ENCODE results near the gene NMRK1.
A peak's percentile ranks its signal among the peaks of the same experiment; 100 is the strongest.

Gene NMRK1

DNA sequence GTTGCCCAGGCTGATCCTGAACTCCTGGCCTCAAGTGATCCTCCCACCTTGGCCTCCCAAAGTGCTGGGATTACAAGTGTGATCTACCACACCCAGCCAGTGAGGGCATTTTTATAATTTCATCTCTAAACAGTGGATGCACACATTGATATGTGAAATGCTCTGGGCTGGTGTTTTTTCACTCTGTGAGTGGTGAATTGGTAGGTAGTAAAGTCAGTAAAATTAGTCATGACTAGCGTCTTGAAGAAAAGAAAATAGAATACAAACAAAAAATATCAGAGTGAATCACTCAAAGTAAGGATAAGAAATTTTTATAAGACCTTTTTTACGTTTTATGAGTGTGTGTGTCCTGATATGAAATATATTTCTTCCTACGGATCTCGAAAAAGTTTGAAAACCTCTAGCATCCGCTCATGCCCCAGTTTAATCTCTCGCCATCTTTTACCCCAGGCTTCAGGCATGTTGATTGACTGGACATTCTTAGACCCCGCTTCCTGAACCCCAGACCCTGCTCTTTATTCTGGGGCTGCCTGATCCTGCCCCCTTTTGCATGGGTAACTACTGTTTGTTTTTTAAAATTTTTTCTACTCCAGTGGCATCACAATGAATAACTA lies 14.3 kb upstream of the NMRK1 start:
- no peak for DNase-seq (ENCODE audit: low spot score)

- DNase-seq (ENCODE audit: low spot score), result no peak
Observed at GRCh38 chr9:75101004-75101588, 13.1 kb upstream of the NMRK1 start.

- DNase-seq (ENCODE audit: low spot score), result no peak
Observed at GRCh38 chr9:75096796-75097195, 8.8 kb upstream of the NMRK1 start.

DNA sequence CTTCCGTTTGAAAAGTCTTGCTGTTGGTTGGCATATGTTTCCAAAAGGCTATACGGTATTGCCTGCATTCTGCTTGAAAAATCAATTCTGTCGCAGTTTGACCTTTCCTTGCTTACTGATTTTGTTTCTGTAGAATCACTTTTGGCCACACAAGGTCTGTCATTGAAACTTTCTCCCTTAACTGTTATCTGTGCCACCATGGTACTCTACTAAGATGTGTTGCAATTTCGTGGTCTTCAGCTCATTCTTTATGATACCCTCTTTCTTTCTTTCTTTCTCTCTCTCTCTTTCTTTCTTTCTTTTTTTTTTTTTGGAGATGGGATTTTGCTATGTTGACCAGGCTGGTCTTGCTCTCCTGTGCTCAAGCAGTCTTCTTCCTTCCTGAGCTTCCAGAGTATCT lies 4.8 kb upstream of the NMRK1 start:
- no peak for DNase-seq (ENCODE audit: low spot score)

DNA sequence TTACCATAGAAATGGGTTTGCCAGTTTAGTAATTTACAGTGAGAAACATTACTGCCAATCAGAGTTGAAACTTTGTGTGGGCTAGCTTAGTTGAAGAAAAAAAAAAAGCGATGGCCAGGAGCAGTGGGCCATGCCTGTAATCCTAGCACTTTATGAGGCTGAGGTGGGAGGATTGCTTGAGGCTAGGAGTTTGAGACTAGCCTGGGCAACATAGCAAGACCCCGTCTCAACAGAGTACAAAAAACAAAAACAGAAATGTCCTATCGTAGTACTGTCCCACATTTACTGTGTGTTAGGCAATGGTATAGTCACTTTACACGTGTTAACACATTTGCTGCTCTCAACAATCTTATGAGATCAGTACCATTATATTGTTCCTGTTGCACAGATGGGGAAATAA lies 2.6 kb upstream of the NMRK1 start:
- DNase-seq (ENCODE audit: low spot score), result no peak

- no peak for DNase-seq (ENCODE audit: low spot score)
Observed at GRCh38 chr9:75089373-75089766, 1.4 kb upstream of the NMRK1 start.

- DNase-seq (ENCODE audit: low spot score), result peak; percentile 17
Observed at GRCh38 chr9:75088646-75089372, 854 bp upstream of the NMRK1 start.

DNA sequence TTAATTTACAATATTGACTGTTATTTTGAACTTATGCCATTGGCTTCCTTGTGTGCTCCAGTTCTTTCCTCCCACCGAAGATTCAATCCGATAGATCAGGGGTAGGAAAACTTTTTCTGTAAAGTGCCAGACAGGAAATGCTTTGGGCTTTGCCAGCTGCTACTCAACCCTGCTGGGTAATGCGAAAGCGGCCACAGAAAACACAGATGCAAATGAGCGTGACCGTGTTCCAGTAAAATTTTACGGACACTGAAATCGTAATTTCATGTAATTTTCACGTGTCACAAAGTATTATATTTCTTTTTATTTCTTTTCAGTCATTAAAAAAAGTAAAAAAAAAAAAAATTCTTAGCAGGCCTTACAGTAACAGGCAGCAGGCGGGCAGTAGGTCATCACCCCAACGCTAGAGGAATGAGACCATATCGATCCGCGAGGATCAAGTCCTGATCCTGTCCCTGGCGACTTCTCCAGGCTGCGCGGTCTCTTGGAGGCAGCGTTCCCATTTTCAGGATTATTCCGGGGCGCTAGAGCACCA lies 599 bp downstream of the NMRK1 start:
- peak; percentile 35 for DNase-seq (ENCODE audit: low spot score)

DNA sequence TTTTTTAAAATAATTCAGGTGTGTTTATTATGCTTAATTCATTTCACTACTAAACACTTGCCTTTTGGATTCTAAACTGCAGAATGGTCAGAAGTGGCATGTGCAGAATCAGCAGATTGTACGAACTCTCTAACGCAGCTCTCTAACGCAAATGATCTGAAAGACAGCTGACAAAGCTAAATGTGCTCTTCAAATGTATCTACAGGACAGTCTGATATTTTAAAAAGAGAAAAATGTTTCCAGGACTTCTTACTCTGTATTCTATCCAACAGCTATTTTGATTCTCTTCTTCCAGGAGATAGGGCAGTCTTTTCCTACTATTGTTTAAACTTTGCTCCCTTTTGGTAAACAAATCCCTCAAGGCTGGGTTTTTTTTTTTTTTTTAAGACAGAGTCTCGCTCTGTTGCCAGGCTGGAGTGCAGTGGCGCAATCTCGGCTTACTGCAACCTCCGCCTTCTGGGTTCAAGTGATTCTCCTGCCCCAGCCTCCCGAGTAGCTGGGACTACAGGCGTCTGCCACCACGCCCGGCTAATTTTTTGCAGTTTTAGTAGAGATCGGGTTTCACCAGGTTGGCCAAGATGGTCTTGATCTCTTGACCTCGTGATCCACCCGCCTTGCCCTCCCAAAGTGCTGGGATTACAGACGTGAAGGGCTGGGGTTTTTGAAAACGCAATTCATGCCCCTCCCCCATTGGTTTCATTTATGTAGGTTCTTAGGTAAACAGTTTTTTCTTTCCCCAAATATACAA lies 1.2 kb downstream of the NMRK1 start:
- no peak for DNase-seq (ENCODE audit: low spot score)

- no peak for DNase-seq (ENCODE audit: low spot score)
Observed at GRCh38 chr9:75085640-75086039, 2.3 kb downstream of the NMRK1 start.

- DNase-seq (ENCODE audit: low spot score), result no peak
Observed at GRCh38 chr9:75084081-75084672, 3.8 kb downstream of the NMRK1 start.

DNA sequence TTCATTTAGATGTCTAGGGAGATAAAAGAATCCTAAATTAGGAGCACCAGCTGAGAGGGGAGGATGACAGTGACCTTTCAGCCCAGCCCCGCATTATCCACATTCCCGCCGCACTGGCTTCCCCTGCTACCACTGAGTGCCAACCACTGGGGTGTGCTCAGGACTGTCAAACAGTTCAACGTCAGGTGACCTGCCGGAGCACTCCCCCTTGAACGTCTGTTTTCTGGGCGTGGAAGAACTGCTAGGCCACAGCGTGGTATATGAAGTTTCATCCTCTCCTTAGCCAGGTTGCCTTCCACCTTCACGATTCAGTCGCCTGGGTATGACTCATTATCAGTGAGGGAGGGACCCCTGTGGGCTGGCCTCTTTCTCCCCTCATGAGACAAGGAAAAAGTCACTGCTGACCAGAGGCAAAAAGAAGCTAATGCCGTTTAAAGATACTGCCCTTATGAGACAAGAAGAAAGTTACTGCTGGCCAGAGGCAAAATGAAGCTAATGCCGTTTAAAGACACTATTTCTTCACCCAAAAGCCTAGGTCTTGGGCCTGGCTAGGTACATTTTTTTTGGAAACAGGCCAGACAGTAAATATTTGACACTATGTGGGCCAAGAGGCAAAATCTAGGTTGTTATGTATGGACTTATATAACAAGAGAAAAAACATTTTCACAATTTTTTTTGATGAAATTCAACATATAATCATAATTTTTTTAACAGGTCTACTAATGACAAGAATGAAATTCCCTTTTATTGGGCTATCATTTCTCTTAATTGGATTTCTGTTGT lies 4.6 kb downstream of the NMRK1 start:
- no peak for DNase-seq (ENCODE audit: low spot score)

DNA sequence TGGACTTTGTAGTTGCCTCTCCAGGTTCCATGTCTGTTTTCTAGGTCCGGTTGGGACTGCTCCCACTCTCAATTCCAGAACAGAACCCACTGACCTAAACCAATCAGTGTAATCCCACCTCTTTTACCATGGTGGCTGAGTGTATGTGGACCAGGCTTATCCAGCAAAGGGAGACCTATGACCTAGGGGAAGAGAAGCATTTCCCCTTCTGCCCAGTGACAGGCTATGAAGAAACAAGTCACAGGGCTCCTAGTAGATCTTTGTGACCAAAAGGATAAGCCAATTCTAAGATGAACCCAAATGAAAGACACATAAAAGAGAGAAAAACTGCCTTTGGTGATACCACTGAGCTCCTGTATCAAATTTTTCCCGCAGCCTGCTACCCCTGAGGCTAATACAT lies 6.3 kb downstream of the NMRK1 start:
- DNase-seq (ENCODE audit: low spot score), result no peak

DNA sequence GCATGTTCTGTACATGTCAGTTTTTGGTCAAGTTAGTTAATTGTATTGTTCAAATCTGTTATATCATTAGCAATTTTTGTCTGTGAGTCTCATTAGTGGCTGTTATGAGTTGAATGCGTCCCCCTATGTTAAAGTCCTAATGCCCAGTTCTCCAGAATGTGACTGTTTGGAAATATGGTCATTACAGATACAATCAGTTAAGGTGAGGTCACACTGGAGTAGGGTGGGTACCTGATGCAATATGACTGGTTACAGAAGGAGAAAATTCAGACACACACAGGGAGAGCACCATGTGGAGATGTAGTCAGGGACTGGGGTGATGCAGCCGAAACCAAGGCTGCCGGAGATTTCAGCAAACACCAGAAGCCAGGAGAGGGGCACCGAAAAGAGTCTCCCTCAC lies 15.1 kb downstream of the NMRK1 start:
- no peak for DNase-seq (ENCODE audit: low spot score)

DNA sequence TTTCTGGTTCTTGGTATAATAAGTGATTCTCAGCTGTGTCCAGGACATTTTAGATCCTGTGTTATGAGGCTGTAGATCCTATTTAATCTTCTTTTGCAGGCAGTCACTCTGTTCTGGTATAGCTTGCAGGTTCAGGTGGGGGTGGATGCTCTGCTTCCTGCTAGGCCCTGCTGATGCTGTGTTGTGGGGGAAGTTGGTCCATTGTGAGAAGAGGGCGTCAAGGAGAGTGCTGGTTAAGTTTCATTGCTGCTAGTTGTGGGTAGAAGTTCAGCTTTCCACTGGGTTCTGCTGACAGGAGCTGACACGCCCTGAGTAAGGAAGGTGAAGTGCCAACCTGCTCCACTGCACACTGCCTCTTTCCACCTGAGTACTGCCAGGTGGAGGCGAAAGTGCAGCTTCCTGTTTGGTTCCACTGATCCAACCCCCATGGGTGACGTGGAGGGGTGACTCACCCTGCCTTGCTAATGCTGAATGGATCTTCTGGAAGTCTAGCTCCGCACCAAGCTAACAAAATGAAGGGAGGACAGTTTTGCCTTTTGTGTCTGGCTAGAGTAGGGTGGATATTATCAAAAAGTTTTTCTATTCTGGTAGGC lies 16.3 kb downstream of the NMRK1 start:
- DNase-seq (ENCODE audit: low spot score), result no peak

GRCh38 chr9:75069171-75069570 lies 18.8 kb downstream of the NMRK1 start:
- no peak for DNase-seq (ENCODE audit: low spot score)

- DNase-seq (ENCODE audit: low spot score), result no peak
Observed at GRCh38 chr9:75067894-75068293, 20.1 kb downstream of the NMRK1 start.

- no peak for DNase-seq (ENCODE audit: low spot score)
Observed at GRCh38 chr9:75065510-75065909, 22.4 kb downstream of the NMRK1 start.

- DNase-seq (ENCODE audit: low spot score), result no peak
Observed at GRCh38 chr9:75064307-75065025, 23.5 kb downstream of the NMRK1 start.

All from SK-N-DZ (cell line).